Measurements from ENCODE around the gene C19orf25.
A peak's percentile ranks its signal among the peaks of the same experiment; 100 is the strongest.

DNA sequence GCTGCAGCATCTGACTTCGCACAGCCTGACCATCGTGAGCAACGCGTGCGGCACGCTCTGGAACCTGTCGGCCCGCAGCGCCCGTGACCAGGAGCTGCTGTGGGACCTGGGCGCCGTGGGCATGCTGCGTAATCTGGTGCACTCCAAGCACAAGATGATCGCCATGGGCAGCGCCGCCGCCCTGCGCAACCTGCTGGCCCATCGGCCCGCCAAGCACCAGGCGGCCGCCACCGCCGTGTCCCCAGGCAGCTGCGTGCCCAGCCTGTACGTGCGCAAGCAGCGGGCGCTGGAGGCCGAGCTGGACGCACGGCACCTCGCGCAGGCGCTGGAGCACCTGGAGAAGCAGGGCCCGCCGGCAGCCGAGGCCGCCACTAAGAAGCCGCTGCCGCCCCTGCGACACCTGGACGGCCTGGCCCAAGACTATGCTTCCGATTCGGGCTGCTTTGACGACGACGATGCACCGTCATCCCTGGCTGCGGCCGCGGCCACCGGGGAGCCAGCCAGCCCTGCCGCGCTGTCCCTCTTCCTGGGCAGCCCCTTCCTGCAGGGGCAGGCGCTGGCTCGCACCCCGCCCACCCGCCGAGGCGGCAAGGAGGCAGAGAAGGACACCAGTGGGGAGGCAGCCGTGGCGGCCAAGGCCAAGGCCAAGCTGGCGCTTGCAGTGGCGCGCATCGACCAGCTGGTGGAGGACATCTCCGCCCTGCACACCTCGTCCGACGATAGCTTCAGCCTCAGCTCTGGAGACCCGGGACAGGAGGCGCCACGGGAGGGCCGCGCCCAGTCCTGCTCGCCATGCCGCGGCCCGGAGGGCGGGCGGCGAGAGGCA, 13.6 kb downstream of the C19orf25 start:
- TF ChIP-seq, protein P1, sequence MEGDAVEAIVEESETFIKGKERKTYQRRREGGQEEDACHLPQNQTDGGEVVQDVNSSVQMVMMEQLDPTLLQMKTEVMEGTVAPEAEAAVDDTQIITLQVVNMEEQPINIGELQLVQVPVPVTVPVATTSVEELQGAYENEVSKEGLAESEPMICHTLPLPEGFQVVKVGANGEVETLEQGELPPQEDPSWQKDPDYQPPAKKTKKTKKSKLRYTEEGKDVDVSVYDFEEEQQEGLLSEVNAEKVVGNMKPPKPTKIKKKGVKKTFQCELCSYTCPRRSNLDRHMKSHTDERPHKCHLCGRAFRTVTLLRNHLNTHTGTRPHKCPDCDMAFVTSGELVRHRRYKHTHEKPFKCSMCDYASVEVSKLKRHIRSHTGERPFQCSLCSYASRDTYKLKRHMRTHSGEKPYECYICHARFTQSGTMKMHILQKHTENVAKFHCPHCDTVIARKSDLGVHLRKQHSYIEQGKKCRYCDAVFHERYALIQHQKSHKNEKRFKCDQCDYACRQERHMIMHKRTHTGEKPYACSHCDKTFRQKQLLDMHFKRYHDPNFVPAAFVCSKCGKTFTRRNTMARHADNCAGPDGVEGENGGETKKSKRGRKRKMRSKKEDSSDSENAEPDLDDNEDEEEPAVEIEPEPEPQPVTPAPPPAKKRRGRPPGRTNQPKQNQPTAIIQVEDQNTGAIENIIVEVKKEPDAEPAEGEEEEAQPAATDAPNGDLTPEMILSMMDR (IDR thresholded peaks at IDR 0.05) = peak in 5 of 6 experiments; percentile 20 to 78 (median 67)
- TF ChIP-seq POLR2A (IDR thresholded peaks at IDR 0.05) = no peak

Data from Peyer's patch (tissue), 4 donors.